ENCODE data around the gene WARS2. TPM values are rescaled to one million over a fixed set of nuclear protein-coding genes. Genes with fewer than 3 reads are reported as not detected.

The WARS2 gene
- total RNA-seq, 2 donors from 2014 or later = 9.9 to 11.8 TPM

GRCh38 chr1:119075614-119076013 lies 64.8 kb downstream of the WARS2 start:
- no peak for DNase-seq
- Histone ChIP-seq H3K27me3 (ENCODE audit: control insufficient read depth, insufficient read depth, low read length, poor library complexity, severe bottlenecking) (no peaks in the 10 kb centered on the region), H3K4me3 (ENCODE audit: low read length) (no peak overlapping the region), H3K27ac (ENCODE audit: low read depth, low read length) (no peak overlapping the region), H3K36me3 (ENCODE audit: control insufficient read depth, insufficient read depth, low read length) (no peaks in the 10 kb centered on the region), H3K9me3 (ENCODE audit: control insufficient read depth, low read length) (no peaks in the 10 kb centered on the region), H3K9ac (ENCODE audit: extremely low read depth, low read length, poor library complexity, severe bottlenecking) (no peak overlapping the region), H3K4me1 (ENCODE audit: control insufficient read depth, insufficient read depth, low read length) (no peaks in the 10 kb centered on the region)
- H3K9me3 Mint-ChIP-seq = peaks cover 3% of the 10 kb centered on the region
- peaks cover 2% of the 10 kb centered on the region for H3K36me3 Mint-ChIP-seq (ENCODE audit: low read depth)
- no peak overlapping the region for H3K27ac Mint-ChIP-seq
- 86 to 100% methylated on average over 1 of the region's 1 CpG for WGBS, 2 experiments (ENCODE audit: insufficient coverage in 1 of 2, insufficient read length in 1 of 2)
- TF ChIP-seq CTCF (conservative IDR thresholded peaks at IDR 0.05) = no peak
- H3K4me3 Mint-ChIP-seq = no peak overlapping the region
- H3K4me1 Mint-ChIP-seq = no peaks in the 10 kb centered on the region
- H3K27me3 Mint-ChIP-seq (ENCODE audit: insufficient read depth) = no peaks in the 10 kb centered on the region

GRCh38 chr1:119071321-119071720 lies 69.1 kb downstream of the WARS2 start:
- Mint-ChIP-seq H3K36me3 (ENCODE audit: low read depth) (peaks cover 2% of the 10 kb centered on the region), H3K27me3 (ENCODE audit: insufficient read depth) (no peaks in the 10 kb centered on the region), H3K4me1 (no peaks in the 10 kb centered on the region), H3K4me3 (no peak overlapping the region), H3K27ac (no peak overlapping the region), H3K9me3 (peaks cover 3% of the 10 kb centered on the region)
- Histone ChIP-seq H3K9me3 (ENCODE audit: control insufficient read depth, low read length) (no peaks in the 10 kb centered on the region), H3K9ac (ENCODE audit: extremely low read depth, low read length, poor library complexity, severe bottlenecking) (no peak overlapping the region), H3K27me3 (ENCODE audit: control insufficient read depth, insufficient read depth, low read length, poor library complexity, severe bottlenecking) (no peaks in the 10 kb centered on the region), H3K4me1 (ENCODE audit: control insufficient read depth, insufficient read depth, low read length) (no peaks in the 10 kb centered on the region), H3K27ac (ENCODE audit: low read depth, low read length) (no peak overlapping the region), H3K4me3 (ENCODE audit: low read length) (no peak overlapping the region), H3K36me3 (ENCODE audit: control insufficient read depth, insufficient read depth, low read length) (no peaks in the 10 kb centered on the region)
- no peak for DNase-seq
- 93 to 95% methylated on average over 2 to 3 of the region's 3 CpGs for WGBS, 2 experiments (ENCODE audit: insufficient coverage in 1 of 2, insufficient read length in 1 of 2)
- TF ChIP-seq CTCF (conservative IDR thresholded peaks at IDR 0.05) = no peak

- Mint-ChIP-seq H3K4me3 (no peak overlapping the region), H3K27me3 (ENCODE audit: insufficient read depth) (no peaks in the 10 kb centered on the region), H3K27ac (no peak overlapping the region), H3K4me1 (no peaks in the 10 kb centered on the region), H3K36me3 (ENCODE audit: low read depth) (peaks cover 2% of the 10 kb centered on the region), H3K9me3 (peaks cover 3% of the 10 kb centered on the region)
- no peak for DNase-seq
- Histone ChIP-seq H3K4me3 (ENCODE audit: low read length) (no peak overlapping the region), H3K36me3 (ENCODE audit: control insufficient read depth, insufficient read depth, low read length) (no peaks in the 10 kb centered on the region), H3K27me3 (ENCODE audit: control insufficient read depth, insufficient read depth, low read length, poor library complexity, severe bottlenecking) (no peaks in the 10 kb centered on the region), H3K9ac (ENCODE audit: extremely low read depth, low read length, poor library complexity, severe bottlenecking) (no peak overlapping the region), H3K9me3 (ENCODE audit: control insufficient read depth, low read length) (peaks cover 1% of the 10 kb centered on the region), H3K27ac (ENCODE audit: low read depth, low read length) (no peak overlapping the region), H3K4me1 (ENCODE audit: control insufficient read depth, insufficient read depth, low read length) (no peaks in the 10 kb centered on the region)
- 81 to 87% methylated on average over 3 to 5 of the region's 5 CpGs for WGBS, 2 experiments (ENCODE audit: insufficient coverage in 1 of 2, insufficient read length in 1 of 2)
- TF ChIP-seq CTCF (conservative IDR thresholded peaks at IDR 0.05) = no peak
Observed at GRCh38 chr1:119069682-119070081, 70.8 kb downstream of the WARS2 start.
